Astrocyte (in vitro differentiated cells and primary cell): ENCODE results near the gene CHAD. TPM values are rescaled to one million over a fixed set of nuclear protein-coding genes. Genes with fewer than 3 reads are reported as not detected.

Experiments used
- DNase-seq: peaks from one replicate; pipeline ENCODE4 v3.0.0-alpha.2; 2010; ENCODE audit warnings: low read depth
- FAIRE-seq: peaks from 2 replicates; lab custom pipeline; 2011; peaks lifted over from hg19 to GRCh38; lab: Jason Lieb, UNC
- H2AFZ ChIP-seq: 2 replicates; pipeline ENCODE4 v1.6.0; 2012; ENCODE audit warnings: low read depth, low read length, inconsistent platforms
- H3K27ac ChIP-seq: 2 replicates; pipeline ENCODE4 v1.5.1; 2011; ENCODE audit warnings: low read depth, low read length, inconsistent platforms
- H3K27me3 ChIP-seq: 2 replicates; pipeline ENCODE4 v1.6.0; 2011; ENCODE audit warnings: low read length, inconsistent platforms; ENCODE audit not compliant: insufficient read depth
- H3K36me3 ChIP-seq: 2 replicates; pipeline ENCODE4 v1.5.1; 2011; ENCODE audit warnings: low read length, inconsistent platforms; ENCODE audit not compliant: insufficient read depth
- H3K4me1 ChIP-seq: 2 replicates; pipeline ENCODE4 v1.5.1; 2011; ENCODE audit warnings: low read length, inconsistent platforms; ENCODE audit not compliant: insufficient read depth
- H3K4me2 ChIP-seq: 2 replicates; pipeline ENCODE4 v1.6.0; 2012; ENCODE audit warnings: low read length, inconsistent platforms
- H3K4me3 ChIP-seq: 2 replicates; pipeline ENCODE4 v1.5.1; 2011; ENCODE audit warnings: low read depth, mild to moderate bottlenecking, low read length, inconsistent platforms; ENCODE audit not compliant: insufficient read depth
- H3K79me2 ChIP-seq: 2 replicates; pipeline ENCODE4 v1.6.0; 2012; ENCODE audit warnings: mild to moderate bottlenecking, low read length, inconsistent platforms; ENCODE audit not compliant: insufficient read depth
- H3K9ac ChIP-seq: 2 replicates; pipeline ENCODE4 v1.6.0; 2012; ENCODE audit warnings: mild to moderate bottlenecking, low read length, inconsistent platforms
- H3K9me3 ChIP-seq: 2 replicates; pipeline ENCODE4 v1.5.1; 2012; ENCODE audit warnings: low read depth, mild to moderate bottlenecking, low read length, inconsistent platforms; ENCODE audit not compliant: insufficient read depth
- H4K20me1 ChIP-seq: 2 replicates; pipeline ENCODE4 v1.6.0; 2012; ENCODE audit warnings: low read length, inconsistent platforms; ENCODE audit not compliant: insufficient read depth
- H3K27ac Mint-ChIP-seq: one replicate; pipeline ENCODE4 v1.8.0; 2021; ENCODE audit warnings: mild to moderate bottlenecking, mixed read lengths; ENCODE audit not compliant: unreplicated experiment
- H3K27me3 Mint-ChIP-seq: one replicate; pipeline ENCODE4 v1.8.0; 2021; ENCODE audit warnings: low read depth, mixed read lengths; ENCODE audit not compliant: unreplicated experiment
- H3K36me3 Mint-ChIP-seq: one replicate; pipeline ENCODE4 v1.8.0; 2021; ENCODE audit warnings: low read depth, mixed read lengths; ENCODE audit not compliant: unreplicated experiment
- H3K4me1 Mint-ChIP-seq: one replicate; pipeline ENCODE4 v1.8.0; 2021; ENCODE audit warnings: low read depth, mixed read lengths; ENCODE audit not compliant: unreplicated experiment
- H3K4me3 Mint-ChIP-seq: one replicate; pipeline ENCODE4 v1.8.0; 2021; ENCODE audit warnings: mild to moderate bottlenecking, moderate library complexity, mixed read lengths; ENCODE audit not compliant: unreplicated experiment
- H3K9me3 Mint-ChIP-seq: one replicate; pipeline ENCODE4 v1.8.0; 2021; ENCODE audit warnings: mild to moderate bottlenecking, mixed read lengths; ENCODE audit not compliant: unreplicated experiment
- CTCF ChIP-seq: IDR thresholded peaks from 2 replicates; pipeline ENCODE4 v1.5.1; 2011; ENCODE audit warnings: low read depth, mild to moderate bottlenecking, inconsistent platforms, low read length, moderate library complexity; ENCODE audit not compliant: insufficient read depth
- EZH2 ChIP-seq: IDR thresholded peaks from 2 replicates; pipeline ENCODE4 v1.6.1; 2012; ENCODE audit warnings: mild to moderate bottlenecking, low read length, inconsistent platforms; ENCODE audit not compliant: insufficient read depth
- total RNA-seq: library from RNA; stranded (reverse); gene quantifications from 2 replicates; pipeline ENCODE4 v1.2.1, GENCODE V29; 2021

Gene CHAD
- total RNA-seq, 1 donor from 2014 or later = not detected

GRCh38 chr17:50478391-50479381, 10.0 kb upstream of the CHAD start, which contains the start of gene RSAD1:
Gene RSAD1 (plus strand): TSS chr17:50478860. CDS start chr17:50478885, 25 bp downstream.
- no peak for FAIRE-seq
- H3K4me2 ChIP-seq = peak within 1 kb of the TSS; percentile 93
- DNase-seq = peak; percentile 78

GRCh38 chr17:50477976-50478375, 9.3 kb upstream of the CHAD start:
- peaks cover 14% of the 10 kb centered on the region for H3K79me2 ChIP-seq
- H3K27ac ChIP-seq = peak overlapping the region; percentile 32
- H4K20me1 ChIP-seq = peaks cover 11% of the 10 kb centered on the region
- TF ChIP-seq EZH2 (no peak), CTCF (no peak)
- no peak for FAIRE-seq
- H3K36me3 ChIP-seq = peaks cover 3% of the 10 kb centered on the region
- H3K27me3 ChIP-seq = peaks cover 9% of the 10 kb centered on the region
- peak overlapping the region; percentile 82 for H3K9ac ChIP-seq
- peaks cover 5% of the 10 kb centered on the region for H3K4me1 ChIP-seq
- peaks cover 6% of the 10 kb centered on the region for H3K27me3 Mint-ChIP-seq
- H3K36me3 Mint-ChIP-seq = peaks cover 10% of the 10 kb centered on the region
- peak overlapping the region; percentile 91 for H3K4me3 ChIP-seq
- no peaks in the 10 kb centered on the region for H3K9me3 ChIP-seq
- H2AFZ ChIP-seq = peak overlapping the region; percentile 83
- peak overlapping the region; percentile 79 for H3K27ac Mint-ChIP-seq
- H3K9me3 Mint-ChIP-seq = peaks cover 3% of the 10 kb centered on the region
- DNase-seq = no peak
- peaks cover 8% of the 10 kb centered on the region for H3K4me1 Mint-ChIP-seq
- H3K4me3 Mint-ChIP-seq = peak overlapping the region; percentile 82
- H3K4me2 ChIP-seq = peak overlapping the region; percentile 93

More at GRCh38 chr17:50478391-50479381, 10.0 kb upstream of the CHAD start, which contains the start of gene RSAD1:
- Mint-ChIP-seq H3K27ac (peak within 1 kb of the TSS; percentile 86), H3K9me3 (peaks cover 1% of the 10 kb centered on the region), H3K4me1 (peaks cover 8% of the 10 kb centered on the region), H3K27me3 (peaks cover 6% of the 10 kb centered on the region), H3K36me3 (peaks cover 8% of the 10 kb centered on the region), H3K4me3 (peak within 1 kb of the TSS; percentile 91)
- H3K27me3 ChIP-seq = peaks cover 9% of the 10 kb centered on the region
- H4K20me1 ChIP-seq = peaks cover 11% of the 10 kb centered on the region
- H3K9me3 ChIP-seq = no peaks in the 10 kb centered on the region
- peaks cover 8% of the 10 kb centered on the region for H3K4me1 ChIP-seq
- H3K4me3 ChIP-seq = peak within 1 kb of the TSS; percentile 91
- TF ChIP-seq CTCF = peak; percentile 61
- TF ChIP-seq EZH2 = no peak
- peaks cover 7% of the 10 kb centered on the region for H3K36me3 ChIP-seq
- peaks cover 14% of the 10 kb centered on the region for H3K79me2 ChIP-seq
- peak within 1 kb of the TSS; percentile 83 for H2AFZ ChIP-seq
- H3K9ac ChIP-seq = peak within 1 kb of the TSS; percentile 82
- peak within 1 kb of the TSS; percentile 32 for H3K27ac ChIP-seq
